Ovary (tissue), 9 donors: ENCODE results near the gene MBOAT2. TPM values are rescaled to one million over a fixed set of nuclear protein-coding genes. Genes with fewer than 3 reads are reported as not detected.
A peak's percentile ranks its signal among the peaks of the same experiment; 100 is the strongest.

Experiments used
- DNase-seq, 5 donors: peaks; one replicate each; pipeline ENCODE4 v3.0.0-alpha.2; 2019 to 2020
- H3K27ac ChIP-seq, 2 donors: fragments of 200-600 bp; one replicate each; pipeline versions ENCODE4 v1.5.1 to v1.8.0; 2019 to 2022
- H3K27me3 ChIP-seq: fragments of 200-600 bp; one replicate; pipeline ENCODE4 v1.8.0; 2022
- H3K36me3 ChIP-seq: fragments of 200-600 bp; sonication (generic); one replicate; pipeline ENCODE4 v1.5.1; 2019
- H3K4me1 ChIP-seq: one replicate; pipeline ENCODE4 v1.8.1; 2013; ENCODE audit warnings: mild to moderate bottlenecking, moderate library complexity; ENCODE audit not compliant: insufficient read depth
- H3K4me3 ChIP-seq: fragments of 200-600 bp; sonication (generic); one replicate; pipeline ENCODE4 v1.5.1; 2017
- H3K9me3 ChIP-seq, 2 donors: fragments of 200-600 bp in 1 of 2; sonication (generic) in 1 of 2; one replicate each; pipeline versions ENCODE4 v1.5.1 to v1.8.1; 2013 to 2019; ENCODE audit warnings: mild to moderate bottlenecking in 1 of 2, moderate library complexity in 1 of 2
- CTCF ChIP-seq, 3 donors: fragments of 450-650 bp in 2 of 3; fragments of 200-600 bp in 1 of 3; IDR thresholded peaks; one replicate each; pipeline versions ENCODE4 v1.5.1 to v1.8.0; 2016 to 2022; ENCODE audit warnings: antibody characterized with exemption in 3 of 3, mild to moderate bottlenecking in 1 of 3
- EP300 ChIP-seq: sonication (generic); formaldehyde crosslinking; IDR thresholded peaks from one replicate; pipeline ENCODE4 v1.6.1; 2017; ENCODE audit warnings: antibody characterized with exemption
- POLR2A ChIP-seq: fragments of 450-650 bp; IDR thresholded peaks from one replicate; pipeline ENCODE4 v1.6.1; 2017; ENCODE audit warnings: antibody characterized with exemption, mild to moderate bottlenecking, moderate library complexity
- WGBS, 3 donors: extraction: QIAGEN DNeasy Blood & Tissue Kit in 1 of 3; methylation state at CpG; one replicate each; pipeline versions ENCODE4 v1.1.5 to v1.1.7; 2013 to 2017; 5-methylcytosine and 5-hydroxymethylcytosine counted together
- intact Hi-C, 4 donors: fragments of 100-400 bp; cut with DNase I; formaldehyde crosslinking; loops; one replicate each; pipeline versions ENCODE4 v1.11.0 to v1.15.1; 2022 to 2023
- polyA plus RNA-seq, 2 donors: library from polyadenylated mRNA; stranded (reverse); fragments of 200-250 nt in 1 of 2; fragments of 350-450 nt in 1 of 2; fragmentation: Illumina TruSeq in 1 of 2; extraction: RNeasy Lipid Tissue Mini Kit (QIAGEN cat#74804) in 1 of 2; gene quantifications; one replicate each; pipeline ENCODE4 v1.2.3, GENCODE V29; 2013 to 2014
- total RNA-seq, 7 donors: library from RNA; depleted of rRNA in 2 of 7; stranded (reverse); fragments of >200 nt in 2 of 7; fragmentation: NEBNext Ultra II Directional in 3 of 7; extraction: Animal tissue kit (Norgen Biotek cat#: 25700) in 3 of 7; gene quantifications; one replicate each; pipeline versions ENCODE4 v1.1.0 to v1.2.4, GENCODE V29; 2016 to 2023
- donor health status: DM: no; HTN: no; CAD: no; lungs with moderate emphysema.
- donor health status: DM: no; HTN: no; CAD: no.
- donor health status: Bipolar disorder and iron deficiency.
- donor health status: DM: yes; HTN: yes; CAD: no.
- donor health status: DM: no; HTN: no; CAD: no.
- donor health status: DM: yes; HTN: yes; CAD: no.

MBOAT2 gene
- total and polyA plus RNA-seq, 9 donors = 8.4 to 51.0 (median 24.5) TPM

- DNase-seq = no peak
- H3K9me3 ChIP-seq = no peaks in the 10 kb centered on the region
- no peaks in the 10 kb centered on the region for H3K36me3 ChIP-seq
- TF ChIP-seq CTCF (IDR thresholded peaks at IDR 0.05) (no peak), POLR2A (no peak), EP300 (no peak)
- 19 to 34% (median 21%) methylated on average over 17 to 25 of the region's 25 CpGs for WGBS, 3 donors
- H3K4me1 ChIP-seq = peaks cover 3% of the 10 kb centered on the region
- H3K4me3 ChIP-seq = peak overlapping the region; percentile 47
- no peaks in the 10 kb centered on the region for H3K27me3 ChIP-seq
- peak overlapping the region; percentile 86 to 94 for H3K27ac ChIP-seq
- intact Hi-C loops = no loop called here
Measured at GRCh38 chr2:9004338-9005204, 1.1 kb upstream of the MBOAT2 start.

- H3K9me3 ChIP-seq = no peaks in the 10 kb centered on the region
- H3K27me3 ChIP-seq = no peaks in the 10 kb centered on the region
- DNase-seq = no peak
- no peak for TF ChIP-seq CTCF (IDR thresholded peaks at IDR 0.05)
- intact Hi-C loops = no loop called here
- H3K4me3 ChIP-seq = peak overlapping the region; percentile 47
- peaks cover 3% of the 10 kb centered on the region for H3K4me1 ChIP-seq
- H3K27ac ChIP-seq = peak overlapping the region; percentile 3 to 86
- WGBS, 3 donors = 0 to 2% (median 1%) methylated on average over 11 to 25 of the region's 25 CpGs
- no peaks in the 10 kb centered on the region for H3K36me3 ChIP-seq
Measured at GRCh38 chr2:9003366-9003615, 193 bp downstream of the MBOAT2 start.

- DNase-seq = peak; percentile 17 to 51 (median 46)
- H3K4me1 ChIP-seq = peaks cover 3% of the 10 kb centered on the region
- 1 to 2% (median 2%) methylated on average over 39 to 44 of the region's 44 CpGs for WGBS, 3 donors
- intact Hi-C loops = no loop called here
- no peaks in the 10 kb centered on the region for H3K36me3 ChIP-seq
- no peaks in the 10 kb centered on the region for H3K9me3 ChIP-seq
- H3K4me3 ChIP-seq = peak overlapping the region; percentile 47
- peak overlapping the region in 1 of 2 donors; percentile 3 for H3K27ac ChIP-seq
- no peaks in the 10 kb centered on the region for H3K27me3 ChIP-seq
- no peak for TF ChIP-seq EP300
- TF ChIP-seq CTCF (IDR thresholded peaks at IDR 0.05) = no peak
- TF ChIP-seq POLR2A = no peak
Measured at GRCh38 chr2:9002637-9003365, 683 bp downstream of the MBOAT2 start.

GRCh38 chr2:9002313-9002636, 1.2 kb downstream of the MBOAT2 start:
- Histone ChIP-seq H3K36me3 (no peaks in the 10 kb centered on the region), H3K27ac (no peak overlapping the region), H3K4me3 (peak overlapping the region; percentile 47), H3K27me3 (no peaks in the 10 kb centered on the region), H3K4me1 (peaks cover 3% of the 10 kb centered on the region), H3K9me3 (no peaks in the 10 kb centered on the region)
- WGBS, 3 donors = 35 to 53% (median 38%) methylated on average over 7 of the region's 7 CpGs
- TF ChIP-seq CTCF (IDR thresholded peaks at IDR 0.05) (no peak), EP300 (no peak), POLR2A (no peak)
- intact Hi-C loops = no loop called here
- DNase-seq = no peak
